ENCODE results near the gene ACD.
A peak's percentile ranks its signal among the peaks of the same experiment; 100 is the strongest.
"Not testable (repeated sequence)": the region's sequence is repeated elsewhere in the genome, so short reads cannot be mapped to it uniquely, and the experiment has no call there.

The ACD gene

GRCh38 chr16:67659675-67660563 lies at the start of gene ACD:
Gene ACD, minus strand, starts transcription at chr16:67660260. Its CDS starts 40 bp downstream, at chr16:67660220.
- DNase-seq, result peak; percentile 59

- DNase-seq, result no peak
Measured at GRCh38 chr16:67709050-67709449, 49.0 kb upstream of the ACD start.

- DNase-seq, result no peak
Measured at GRCh38 chr16:67708368-67708771, 48.3 kb upstream of the ACD start.

- no peak for DNase-seq
Measured at GRCh38 chr16:67707790-67708189, 47.7 kb upstream of the ACD start.

GRCh38 chr16:67707210-67707609 lies 47.1 kb upstream of the ACD start:
- no peak for DNase-seq

- DNase-seq, result no peak
Measured at GRCh38 chr16:67704110-67704509, 44.0 kb upstream of the ACD start.

- DNase-seq, result no peak
Measured at GRCh38 chr16:67703626-67704025, 43.6 kb upstream of the ACD start.

- DNase-seq, result no peak
Measured at GRCh38 chr16:67702130-67702529, 42.1 kb upstream of the ACD start.

GRCh38 chr16:67701420-67701819 lies 41.4 kb upstream of the ACD start:
- DNase-seq, result no peak

- no peak for DNase-seq
Measured at GRCh38 chr16:67699265-67699664, 39.2 kb upstream of the ACD start.

- DNase-seq, result no peak
Measured at GRCh38 chr16:67697422-67698185, 37.5 kb upstream of the ACD start.

GRCh38 chr16:67694611-67695010 lies 34.6 kb upstream of the ACD start:
- DNase-seq, result no peak

- DNase-seq, result not testable (repeated sequence)
Measured at GRCh38 chr16:67693517-67694285, 33.6 kb upstream of the ACD start.

- no peak for DNase-seq
Measured at GRCh38 chr16:67685388-67686112, 25.5 kb upstream of the ACD start.

- no peak for DNase-seq
Measured at GRCh38 chr16:67683767-67684166, 23.7 kb upstream of the ACD start.

- no peak for DNase-seq
Measured at GRCh38 chr16:67679935-67680897, 20.2 kb upstream of the ACD start.

- DNase-seq, result no peak
Measured at GRCh38 chr16:67678354-67679023, 18.4 kb upstream of the ACD start.

GRCh38 chr16:67677712-67678111 lies 17.7 kb upstream of the ACD start:
- no peak for DNase-seq

- no peak for DNase-seq
Measured at GRCh38 chr16:67676939-67677338, 16.9 kb upstream of the ACD start.

GRCh38 chr16:67676516-67676915 lies 16.5 kb upstream of the ACD start:
- DNase-seq, result no peak

- DNase-seq, result no peak
Measured at GRCh38 chr16:67675999-67676398, 15.9 kb upstream of the ACD start.

All from NCI-H510A (cell line).